HG03025 (cell line): ENCODE results near the gene DOLPP1.
A peak's percentile ranks its signal among the peaks of the same experiment; 100 is the strongest.
"Not testable (repeated sequence)": the region's sequence is repeated elsewhere in the genome, so short reads cannot be mapped to it uniquely, and the experiment has no call there.

Source experiments
- ATAC-seq: cut with Tn5 transposase; IDR thresholded peaks from one replicate; pipeline ENCODE4 v1.9.1; 2021; ENCODE audit warnings: mild to moderate bottlenecking, moderate library complexity; ENCODE audit not compliant: unreplicated experiment, low FRiP score

The DOLPP1 gene

GRCh38 chr9:129080601-129081387, at the start of gene DOLPP1:
Gene DOLPP1 (plus strand): TSS chr9:129081111. CDS start chr9:129081132, 21 bp downstream.
- ATAC-seq, result peak; percentile 89

GRCh38 chr9:129031514-129031913, 49.4 kb upstream of the DOLPP1 start:
- no peak for ATAC-seq

- no peak for ATAC-seq
Observed at GRCh38 chr9:129032541-129033159, 48.3 kb upstream of the DOLPP1 start.

- ATAC-seq, result no peak
Observed at GRCh38 chr9:129033216-129033615, 47.7 kb upstream of the DOLPP1 start.

- ATAC-seq, result not testable (repeated sequence)
Observed at GRCh38 chr9:129035838-129036237, 45.1 kb upstream of the DOLPP1 start.

GRCh38 chr9:129036241-129036922, 44.5 kb upstream of the DOLPP1 start, which contains the start of gene MIGA2:
Gene MIGA2 (plus strand): TSS chr9:129036626. CDS start chr9:129040595, 3,969 bp downstream.
- ATAC-seq, result peak; percentile 90

- ATAC-seq, result no peak
Observed at GRCh38 chr9:129036923-129037766, 43.8 kb upstream of the DOLPP1 start.

- ATAC-seq, result no peak
Observed at GRCh38 chr9:129037767-129038098, 43.2 kb upstream of the DOLPP1 start.

GRCh38 chr9:129038109-129038852, 42.6 kb upstream of the DOLPP1 start:
- no peak for ATAC-seq

- ATAC-seq, result no peak
Observed at GRCh38 chr9:129040113-129040643, 40.7 kb upstream of the DOLPP1 start.

GRCh38 chr9:129042016-129042415, 38.9 kb upstream of the DOLPP1 start:
- no peak for ATAC-seq

GRCh38 chr9:129052592-129052991, 28.3 kb upstream of the DOLPP1 start:
- ATAC-seq, result no peak

- ATAC-seq, result no peak
Observed at GRCh38 chr9:129053020-129053419, 27.9 kb upstream of the DOLPP1 start.

- no peak for ATAC-seq
Observed at GRCh38 chr9:129054163-129054851, 26.6 kb upstream of the DOLPP1 start.

- no peak for ATAC-seq
Observed at GRCh38 chr9:129058965-129059795, 21.7 kb upstream of the DOLPP1 start.

GRCh38 chr9:129059796-129060785, 20.8 kb upstream of the DOLPP1 start:
- ATAC-seq, result no peak

GRCh38 chr9:129060991-129061390, 19.9 kb upstream of the DOLPP1 start:
- no peak for ATAC-seq
